ENCODE measurements around the gene KRAS. TPM values are rescaled to one million over a fixed set of nuclear protein-coding genes. Genes with fewer than 3 reads are reported as not detected.

Gene KRAS
- polyA plus RNA-seq, 1 donor (not counting 4 experiments of a cell fraction or from before 2014, with no cell fraction given): 26.1 TPM

DNA sequence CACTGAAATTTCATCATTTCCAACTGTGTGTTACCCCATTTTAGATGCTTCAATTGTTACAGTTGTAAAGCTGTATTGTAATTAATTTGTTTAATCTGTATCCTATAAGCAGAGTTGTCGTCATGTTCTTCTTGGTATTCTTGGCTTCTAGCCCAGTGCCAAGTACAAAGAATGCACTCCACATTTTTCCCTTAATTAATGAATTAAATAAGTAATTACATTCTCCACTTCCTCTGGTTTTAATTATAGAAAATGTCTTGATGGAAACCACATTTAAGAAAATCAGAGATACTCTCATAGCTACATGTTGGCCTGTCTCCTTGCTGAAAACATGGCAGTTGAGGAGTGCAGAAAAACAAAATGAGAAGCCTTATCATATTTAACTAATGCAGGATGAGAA lies 56.5 kb downstream of the KRAS start:
- H2AFZ ChIP-seq (ENCODE audit: control insufficient read depth, low read length): peak overlapping the region; percentile 3
- FAIRE-seq: no peak
- H3K36me3 ChIP-seq (ENCODE audit: control insufficient read depth in 2 of 2, extremely low read depth in 1 of 2, insufficient read depth in 2 of 2, low read length in 2 of 2): no peaks in the 10 kb centered on the region
- H3K9me1 ChIP-seq (ENCODE audit: control insufficient read depth, extremely low read depth, insufficient read depth, low read length): no peaks in the 10 kb centered on the region
- no peaks in the 10 kb centered on the region for H3K27me3 ChIP-seq (ENCODE audit: control insufficient read depth, extremely low read depth, insufficient read depth, low read length)
- dilution Hi-C loops (cut with MboI; ENCODE audit: extremely low pct_ligation_motif_present, low sequenced_read_pairs): no loop called here
- TF ChIP-seq, protein P1, sequence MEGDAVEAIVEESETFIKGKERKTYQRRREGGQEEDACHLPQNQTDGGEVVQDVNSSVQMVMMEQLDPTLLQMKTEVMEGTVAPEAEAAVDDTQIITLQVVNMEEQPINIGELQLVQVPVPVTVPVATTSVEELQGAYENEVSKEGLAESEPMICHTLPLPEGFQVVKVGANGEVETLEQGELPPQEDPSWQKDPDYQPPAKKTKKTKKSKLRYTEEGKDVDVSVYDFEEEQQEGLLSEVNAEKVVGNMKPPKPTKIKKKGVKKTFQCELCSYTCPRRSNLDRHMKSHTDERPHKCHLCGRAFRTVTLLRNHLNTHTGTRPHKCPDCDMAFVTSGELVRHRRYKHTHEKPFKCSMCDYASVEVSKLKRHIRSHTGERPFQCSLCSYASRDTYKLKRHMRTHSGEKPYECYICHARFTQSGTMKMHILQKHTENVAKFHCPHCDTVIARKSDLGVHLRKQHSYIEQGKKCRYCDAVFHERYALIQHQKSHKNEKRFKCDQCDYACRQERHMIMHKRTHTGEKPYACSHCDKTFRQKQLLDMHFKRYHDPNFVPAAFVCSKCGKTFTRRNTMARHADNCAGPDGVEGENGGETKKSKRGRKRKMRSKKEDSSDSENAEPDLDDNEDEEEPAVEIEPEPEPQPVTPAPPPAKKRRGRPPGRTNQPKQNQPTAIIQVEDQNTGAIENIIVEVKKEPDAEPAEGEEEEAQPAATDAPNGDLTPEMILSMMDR (optimal IDR thresholded peaks at IDR 0.05 in 1 of 3, IDR thresholded peaks at IDR 0.05 in 1 of 3, conservative IDR thresholded peaks at IDR 0.05 in 1 of 3; ENCODE audit: extremely low read depth in 1 of 3, insufficient read depth in 2 of 3, low read length in 3 of 3): no peak
- TF ChIP-seq EZH2 (IDR thresholded peaks at IDR 0.05; ENCODE audit: low read length): no peak
- H4K20me1 ChIP-seq (ENCODE audit: control insufficient read depth, extremely low read depth, insufficient read depth, low read length): no peaks in the 10 kb centered on the region
- peaks cover 9% of the 10 kb centered on the region for H3K4me1 ChIP-seq (ENCODE audit: control insufficient read depth, extremely low read depth, insufficient read depth, low read length)
- H3K9me3 ChIP-seq (ENCODE audit: control insufficient read depth, low read depth, low read length): no peaks in the 10 kb centered on the region
- H3K9ac ChIP-seq (ENCODE audit: control insufficient read depth, extremely low read depth, insufficient read depth, low read length): no peak overlapping the region
- H3K79me2 ChIP-seq (ENCODE audit: control insufficient read depth, insufficient read depth, low read length): no peaks in the 10 kb centered on the region
- peak overlapping the region; percentile 99 for H3K4me2 ChIP-seq (ENCODE audit: control insufficient read depth, extremely low read depth, insufficient read depth, low read depth, low read length)
- H3K4me3 ChIP-seq (ENCODE audit: control insufficient read depth in 2 of 3, extremely low read depth in 1 of 3, insufficient read depth in 2 of 3, low read depth in 1 of 3, low read length in 3 of 3): peak overlapping the region in 2 of 3 experiments; percentile 92 to 94
- peak overlapping the region; percentile 89 for H3K27ac ChIP-seq (ENCODE audit: control insufficient read depth, insufficient read depth, low read length)
- no peak for DNase-seq (ENCODE audit: low read depth, low spot score)

DNA sequence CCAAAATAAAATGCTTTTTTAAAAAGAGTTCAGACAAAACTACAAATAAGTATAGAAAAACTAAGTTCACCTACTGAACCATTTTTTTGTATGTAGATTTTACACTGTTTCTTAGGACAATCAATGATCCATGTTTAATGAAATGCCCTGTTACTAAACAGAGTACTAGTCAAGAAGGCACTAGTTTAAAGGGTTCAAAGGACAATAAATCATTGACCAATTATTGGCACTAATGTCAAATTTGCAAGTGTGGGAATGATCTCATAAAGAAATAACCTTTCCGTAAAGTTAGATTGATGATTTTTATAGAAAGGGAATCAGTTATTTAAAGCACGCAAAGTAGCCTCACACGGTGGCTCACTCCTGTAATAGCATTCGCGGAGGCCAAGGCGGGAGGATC lies 59.9 kb downstream of the KRAS start:
- TF ChIP-seq, protein P1 (optimal IDR thresholded peaks at IDR 0.05 in 1 of 3, IDR thresholded peaks at IDR 0.05 in 1 of 3, conservative IDR thresholded peaks at IDR 0.05 in 1 of 3; ENCODE audit: extremely low read depth in 1 of 3, insufficient read depth in 2 of 3, low read length in 3 of 3): no peak
- no peak for TF ChIP-seq EZH2 (IDR thresholded peaks at IDR 0.05; ENCODE audit: low read length)
- Histone ChIP-seq H3K36me3 (ENCODE audit: control insufficient read depth in 2 of 2, extremely low read depth in 1 of 2, insufficient read depth in 2 of 2, low read length in 2 of 2) (no peaks in the 10 kb centered on the region), H3K27ac (ENCODE audit: control insufficient read depth, insufficient read depth, low read length) (no peak overlapping the region), H3K27me3 (ENCODE audit: control insufficient read depth, extremely low read depth, insufficient read depth, low read length) (no peaks in the 10 kb centered on the region), H3K9me3 (ENCODE audit: control insufficient read depth, low read depth, low read length) (no peaks in the 10 kb centered on the region), H3K4me1 (ENCODE audit: control insufficient read depth, extremely low read depth, insufficient read depth, low read length) (peaks cover 17% of the 10 kb centered on the region), H4K20me1 (ENCODE audit: control insufficient read depth, extremely low read depth, insufficient read depth, low read length) (no peaks in the 10 kb centered on the region), H2AFZ (ENCODE audit: control insufficient read depth, low read length) (no peak overlapping the region), H3K79me2 (ENCODE audit: control insufficient read depth, insufficient read depth, low read length) (no peaks in the 10 kb centered on the region), H3K4me2 (ENCODE audit: control insufficient read depth, extremely low read depth, insufficient read depth, low read depth, low read length) (no peak overlapping the region), H3K9me1 (ENCODE audit: control insufficient read depth, extremely low read depth, insufficient read depth, low read length) (no peaks in the 10 kb centered on the region), H3K4me3 (ENCODE audit: control insufficient read depth in 2 of 3, extremely low read depth in 1 of 3, insufficient read depth in 2 of 3, low read depth in 1 of 3, low read length in 3 of 3) (no peak overlapping the region), H3K9ac (ENCODE audit: control insufficient read depth, extremely low read depth, insufficient read depth, low read length) (no peak overlapping the region)
- dilution Hi-C loops (cut with MboI; ENCODE audit: extremely low pct_ligation_motif_present, low sequenced_read_pairs): no loop called here
- DNase-seq (ENCODE audit: low read depth, low spot score) (no peak), FAIRE-seq (no peak)
